ENCODE results near the gene NUTM1. TPM values are rescaled to one million over a fixed set of nuclear protein-coding genes. Genes with fewer than 3 reads are reported as not detected.

Gene NUTM1
- total RNA-seq, 2 donors from 2014 or later: not detected

GRCh38 chr15:34355241-34355640 is 12.1 kb downstream of the NUTM1 start:
- Histone ChIP-seq H3K4me1 (no peaks in the 10 kb centered on the region), H3K36me3 (peaks cover 15% of the 10 kb centered on the region), H3K4me3 (no peak overlapping the region), H3K9ac (ENCODE audit: low read depth in 2 of 2, low read length in 2 of 2) (no peak overlapping the region), H3K27me3 (no peaks in the 10 kb centered on the region), H3K9me3 (no peaks in the 10 kb centered on the region), H3K27ac (no peak overlapping the region)
- no peak for DNase-seq
- intact Hi-C loops (cut with DNase I): no loop called here
- TF ChIP-seq CTCF (IDR thresholded peaks at IDR 0.05): no peak

- DNase-seq: no peak
- Histone ChIP-seq H3K36me3 (peaks cover 15% of the 10 kb centered on the region), H3K9ac (ENCODE audit: low read depth in 2 of 2, low read length in 2 of 2) (peak overlapping the region in 1 of 2 donors; percentile 15), H3K4me1 (no peaks in the 10 kb centered on the region), H3K4me3 (no peak overlapping the region), H3K9me3 (no peaks in the 10 kb centered on the region), H3K27me3 (no peaks in the 10 kb centered on the region), H3K27ac (no peak overlapping the region)
- TF ChIP-seq CTCF (IDR thresholded peaks at IDR 0.05): no peak
- intact Hi-C loops (cut with DNase I): no loop called here
These were observed 14.5 kb downstream of the NUTM1 start for GRCh38 chr15:34357653-34358052.

GRCh38 chr15:34358367-34358766 is 15.3 kb downstream of the NUTM1 start:
- TF ChIP-seq CTCF (IDR thresholded peaks at IDR 0.05): no peak
- peaks cover 15% of the 10 kb centered on the region for H3K36me3 ChIP-seq
- H3K27ac ChIP-seq: no peak overlapping the region
- H3K4me3 ChIP-seq: no peak overlapping the region
- no peak for DNase-seq
- intact Hi-C loops (cut with DNase I): no loop called here
- no peaks in the 10 kb centered on the region for H3K4me1 ChIP-seq
- no peaks in the 10 kb centered on the region for H3K9me3 ChIP-seq
- no peaks in the 10 kb centered on the region for H3K27me3 ChIP-seq
- no peak overlapping the region for H3K9ac ChIP-seq (ENCODE audit: low read depth in 2 of 2, low read length in 2 of 2)

- DNase-seq: no peak
- intact Hi-C loops (cut with DNase I): no loop called here
These were observed 15.8 kb downstream of the NUTM1 start for GRCh38 chr15:34358948-34359347.

GRCh38 chr15:34359416-34359815 is 16.3 kb downstream of the NUTM1 start:
- no peaks in the 10 kb centered on the region for H3K9me3 ChIP-seq
- no peak overlapping the region for H3K9ac ChIP-seq (ENCODE audit: low read depth in 2 of 2, low read length in 2 of 2)
- intact Hi-C loops (cut with DNase I): no loop called here
- no peaks in the 10 kb centered on the region for H3K27me3 ChIP-seq
- peak; percentile 57 for DNase-seq
- H3K4me1 ChIP-seq: no peaks in the 10 kb centered on the region
- TF ChIP-seq CTCF (IDR thresholded peaks at IDR 0.05): no peak
- peak overlapping the region; percentile 15 for H3K27ac ChIP-seq
- no peak overlapping the region for H3K4me3 ChIP-seq
- peaks cover 15% of the 10 kb centered on the region for H3K36me3 ChIP-seq

More at GRCh38 chr15:34358948-34359347, 15.8 kb downstream of the NUTM1 start:
- H3K9me3 ChIP-seq: no peaks in the 10 kb centered on the region
- H3K4me3 ChIP-seq: no peak overlapping the region
- H3K36me3 ChIP-seq: peaks cover 15% of the 10 kb centered on the region
- no peak for TF ChIP-seq CTCF (IDR thresholded peaks at IDR 0.05)
- H3K9ac ChIP-seq (ENCODE audit: low read depth in 2 of 2, low read length in 2 of 2): no peak overlapping the region
- H3K4me1 ChIP-seq: no peaks in the 10 kb centered on the region
- no peak overlapping the region for H3K27ac ChIP-seq
- H3K27me3 ChIP-seq: no peaks in the 10 kb centered on the region

Measured in colonic mucosa (tissue), 4 donors.